GM12892 (cell line): ENCODE data around the gene HUNK.

Experiments
- POLR2A ChIP-seq: IDR thresholded peaks from 2 replicates; pipeline ENCODE4 v1.6.1; 2011; ENCODE audit warnings: low read depth, low read length, control low read depth
- POLR2AphosphoS5 ChIP-seq: IDR thresholded peaks from 2 replicates; pipeline ENCODE4 v1.6.1; 2011; ENCODE audit warnings: low read depth, low read length, control low read depth

DNA sequence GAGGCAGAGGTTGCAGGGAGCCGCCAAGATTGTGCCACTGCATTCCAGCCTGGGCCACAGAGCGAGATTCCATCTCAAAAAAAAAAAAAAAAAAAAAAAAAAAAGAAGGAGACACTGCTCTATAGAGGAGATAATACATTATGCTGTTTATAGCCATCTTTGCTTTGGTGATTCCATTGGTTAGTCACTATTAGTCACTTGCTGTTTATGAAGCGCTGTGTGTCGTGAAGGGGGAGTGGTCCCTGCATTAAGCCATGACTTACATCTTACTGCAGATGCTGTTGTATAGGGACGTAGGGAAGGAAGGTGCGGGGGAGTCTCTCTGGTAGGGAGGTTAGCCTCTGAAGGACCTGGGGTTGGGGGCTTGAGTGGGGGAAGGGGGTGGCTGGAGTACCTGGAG, 48.3 kb downstream of the HUNK start:
- TF ChIP-seq POLR2AphosphoS5 (no peak), POLR2A (no peak)
